ENCODE measurements around the gene CRISPLD2. TPM values are rescaled to one million over a fixed set of nuclear protein-coding genes. Genes with fewer than 3 reads are reported as not detected.
A peak's percentile ranks its signal among the peaks of the same experiment; 100 is the strongest.

Gene CRISPLD2
- total RNA-seq, 1 experiment from 2014 or later, result 6.5 TPM

GRCh38 chr16:84806890-84807258 lies 12.9 kb upstream of the CRISPLD2 start:
- CTCF ChIA-PET, result interaction anchor here (0.6 to 1.2 kb wide), 2 partner anchors 78 to 89 kb away, joined by 3 to 4 read pairs; no protein-coding TSS in a partner anchor

DNA sequence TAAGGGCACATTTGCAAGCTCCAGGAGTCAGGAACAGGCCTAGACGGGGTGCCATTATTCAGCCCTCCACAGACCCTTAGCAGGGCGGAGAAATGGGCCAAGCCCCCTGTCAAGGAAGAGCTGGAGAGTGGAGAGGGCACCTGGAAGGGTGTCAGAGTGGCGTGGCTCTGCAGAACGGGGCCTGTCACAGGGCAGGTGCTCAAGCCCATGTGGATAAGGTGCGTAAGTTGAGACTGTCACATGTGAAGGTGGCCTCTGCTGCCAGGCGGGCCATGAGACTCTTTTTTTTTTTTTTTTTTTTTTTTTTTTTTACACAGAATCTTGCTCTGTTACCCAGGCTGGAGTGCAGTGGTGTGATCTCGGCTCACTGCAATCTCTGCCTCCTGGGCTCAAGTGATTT lies 12.0 kb upstream of the CRISPLD2 start:
- H3K36me3 Mint-ChIP-seq (ENCODE audit: insufficient read depth, unreplicated experiment), result peaks cover 16% of the 10 kb centered on the region
- TF ChIP-seq, protein P1, sequence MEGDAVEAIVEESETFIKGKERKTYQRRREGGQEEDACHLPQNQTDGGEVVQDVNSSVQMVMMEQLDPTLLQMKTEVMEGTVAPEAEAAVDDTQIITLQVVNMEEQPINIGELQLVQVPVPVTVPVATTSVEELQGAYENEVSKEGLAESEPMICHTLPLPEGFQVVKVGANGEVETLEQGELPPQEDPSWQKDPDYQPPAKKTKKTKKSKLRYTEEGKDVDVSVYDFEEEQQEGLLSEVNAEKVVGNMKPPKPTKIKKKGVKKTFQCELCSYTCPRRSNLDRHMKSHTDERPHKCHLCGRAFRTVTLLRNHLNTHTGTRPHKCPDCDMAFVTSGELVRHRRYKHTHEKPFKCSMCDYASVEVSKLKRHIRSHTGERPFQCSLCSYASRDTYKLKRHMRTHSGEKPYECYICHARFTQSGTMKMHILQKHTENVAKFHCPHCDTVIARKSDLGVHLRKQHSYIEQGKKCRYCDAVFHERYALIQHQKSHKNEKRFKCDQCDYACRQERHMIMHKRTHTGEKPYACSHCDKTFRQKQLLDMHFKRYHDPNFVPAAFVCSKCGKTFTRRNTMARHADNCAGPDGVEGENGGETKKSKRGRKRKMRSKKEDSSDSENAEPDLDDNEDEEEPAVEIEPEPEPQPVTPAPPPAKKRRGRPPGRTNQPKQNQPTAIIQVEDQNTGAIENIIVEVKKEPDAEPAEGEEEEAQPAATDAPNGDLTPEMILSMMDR (IDR thresholded peaks at IDR 0.05; ENCODE audit: unreplicated experiment), result no peak
- peaks cover 19% of the 10 kb centered on the region for H3K4me1 Mint-ChIP-seq (ENCODE audit: low read depth, unreplicated experiment)
- intact Hi-C loops (cut with micrococcal nuclease; ENCODE audit: unreplicated experiment), result no loop called here
- no peak overlapping the region for H3K4me3 Mint-ChIP-seq (ENCODE audit: low read depth, unreplicated experiment)
- no TSS peak for BruUV-seq (replicated peaks)
- no peak overlapping the region for H3K27ac Mint-ChIP-seq (ENCODE audit: unreplicated experiment)
- no peaks in the 10 kb centered on the region for H3K9me3 Mint-ChIP-seq (ENCODE audit: low read depth, unreplicated experiment)
- peaks cover 28% of the 10 kb centered on the region for H3K27me3 Mint-ChIP-seq (ENCODE audit: unreplicated experiment)
- CTCF ChIA-PET, result no interaction called here
- DNase-seq, result no peak

More at GRCh38 chr16:84806890-84807258, 12.9 kb upstream of the CRISPLD2 start:
- intact Hi-C loops (cut with micrococcal nuclease; ENCODE audit: unreplicated experiment), result no loop called here
- H3K36me3 Mint-ChIP-seq (ENCODE audit: insufficient read depth, unreplicated experiment), result peaks cover 16% of the 10 kb centered on the region
- no peak overlapping the region for H3K27ac Mint-ChIP-seq (ENCODE audit: unreplicated experiment)
- H3K9me3 Mint-ChIP-seq (ENCODE audit: low read depth, unreplicated experiment), result peaks cover 2% of the 10 kb centered on the region
- DNase-seq, result no peak
- BruUV-seq (replicated peaks), result no TSS peak
- H3K4me3 Mint-ChIP-seq (ENCODE audit: low read depth, unreplicated experiment), result peak overlapping the region; percentile 63
- H3K4me1 Mint-ChIP-seq (ENCODE audit: low read depth, unreplicated experiment), result peaks cover 16% of the 10 kb centered on the region
- peaks cover 19% of the 10 kb centered on the region for H3K27me3 Mint-ChIP-seq (ENCODE audit: unreplicated experiment)
- TF ChIP-seq, protein P1 (IDR thresholded peaks at IDR 0.05; ENCODE audit: unreplicated experiment), result no peak

DNA sequence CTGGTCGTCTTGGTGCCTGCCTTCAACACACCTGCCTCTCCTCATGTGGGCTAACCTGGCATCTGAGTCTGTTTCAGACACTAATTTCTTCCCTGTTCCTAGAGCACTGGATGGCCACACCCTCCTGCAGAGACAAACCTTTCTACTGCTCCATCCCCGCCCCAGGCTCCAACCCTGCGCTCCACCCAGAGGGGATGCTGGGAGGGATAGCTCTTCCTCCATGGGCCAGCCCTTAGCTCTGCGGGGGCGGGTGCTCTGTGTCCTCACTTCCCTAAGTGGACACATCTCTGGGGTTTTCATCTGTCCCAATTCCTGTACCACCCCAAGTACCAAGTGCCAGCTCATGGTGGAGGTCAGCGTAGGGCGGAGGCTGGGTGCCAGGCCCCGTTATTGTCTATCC lies 11.0 kb upstream of the CRISPLD2 start:
- DNase-seq, result no peak
- CTCF ChIA-PET, result no interaction called here
- Mint-ChIP-seq H3K27me3 (ENCODE audit: unreplicated experiment) (peaks cover 39% of the 10 kb centered on the region), H3K4me3 (ENCODE audit: low read depth, unreplicated experiment) (no peak overlapping the region), H3K27ac (ENCODE audit: unreplicated experiment) (no peak overlapping the region), H3K36me3 (ENCODE audit: insufficient read depth, unreplicated experiment) (peaks cover 16% of the 10 kb centered on the region), H3K4me1 (ENCODE audit: low read depth, unreplicated experiment) (peaks cover 25% of the 10 kb centered on the region), H3K9me3 (ENCODE audit: low read depth, unreplicated experiment) (no peaks in the 10 kb centered on the region)
- no TSS peak for BruUV-seq (replicated peaks)
- intact Hi-C loops (cut with micrococcal nuclease; ENCODE audit: unreplicated experiment), result no loop called here
- TF ChIP-seq, protein P1 (IDR thresholded peaks at IDR 0.05; ENCODE audit: unreplicated experiment), result no peak

- Mint-ChIP-seq H3K9me3 (ENCODE audit: low read depth, unreplicated experiment) (no peaks in the 10 kb centered on the region), H3K27ac (ENCODE audit: unreplicated experiment) (no peak overlapping the region), H3K4me3 (ENCODE audit: low read depth, unreplicated experiment) (no peak overlapping the region), H3K27me3 (ENCODE audit: unreplicated experiment) (peaks cover 58% of the 10 kb centered on the region), H3K4me1 (ENCODE audit: low read depth, unreplicated experiment) (peaks cover 25% of the 10 kb centered on the region), H3K36me3 (ENCODE audit: insufficient read depth, unreplicated experiment) (peaks cover 16% of the 10 kb centered on the region)
- TF ChIP-seq, protein P1 (IDR thresholded peaks at IDR 0.05; ENCODE audit: unreplicated experiment), result no peak
- BruUV-seq (replicated peaks), result no TSS peak
- no peak for DNase-seq
- CTCF ChIA-PET, result no interaction called here
- intact Hi-C loops (cut with micrococcal nuclease; ENCODE audit: unreplicated experiment), result no loop called here
These were observed 9.1 kb upstream of the CRISPLD2 start for GRCh38 chr16:84810518-84811273.

Measured in Calu3 (cell line).